ENCODE data around the gene EFEMP2. TPM values are rescaled to one million over a fixed set of nuclear protein-coding genes. Genes with fewer than 3 reads are reported as not detected.

EFEMP2 gene
- total RNA-seq, 1 experiment from 2014 or later: 21.5 TPM

DNA sequence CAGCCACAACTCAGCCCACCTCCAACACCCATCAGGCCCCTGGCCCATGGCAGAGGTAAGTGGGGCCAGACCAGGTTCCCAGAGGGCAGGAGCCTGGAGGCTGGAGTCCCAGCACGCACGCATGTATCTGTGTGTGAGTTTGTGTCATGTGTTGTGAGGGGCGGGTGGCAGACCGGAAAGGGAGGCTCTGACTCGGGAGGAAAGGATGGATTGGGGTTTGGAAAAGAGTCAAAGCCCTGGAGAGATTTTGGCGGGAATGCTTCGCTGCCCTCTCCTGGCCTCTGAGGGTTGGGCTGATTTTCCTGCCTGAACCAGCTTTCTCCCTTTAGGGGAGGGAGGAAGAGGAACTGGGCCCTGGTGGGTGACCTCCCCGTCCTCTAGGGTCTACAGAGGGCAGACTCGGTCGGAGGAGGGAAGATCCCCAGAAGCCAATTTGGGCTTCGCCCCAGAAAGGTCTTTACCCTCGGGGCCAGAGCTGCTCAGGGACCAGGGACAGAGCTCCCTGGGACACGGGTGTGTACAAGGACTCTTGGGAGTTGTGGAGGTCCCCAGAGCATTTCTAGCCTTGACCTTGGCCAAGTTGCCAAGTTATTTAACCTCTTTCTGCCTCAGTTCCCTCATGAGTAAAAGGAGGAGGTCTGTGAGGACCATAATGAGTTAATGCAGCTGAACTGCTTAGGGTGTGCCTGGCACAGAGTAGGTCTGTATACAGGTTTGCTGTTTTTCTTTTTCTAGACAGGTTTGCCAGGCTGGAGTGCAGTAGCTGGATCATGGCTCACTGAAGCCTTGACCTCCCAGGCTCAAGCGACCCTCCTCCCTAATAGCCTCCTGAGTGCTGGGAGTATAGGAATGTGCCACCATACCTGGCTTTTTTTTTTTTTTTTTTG lies 39.3 kb upstream of the EFEMP2 start:
- Histone ChIP-seq H3K27ac (peak overlapping the region; percentile 61), H3K9me3 (replicated peaks) (no peaks in the 10 kb centered on the region), H3K4me3 (0 out of 2 replicates have a peak overlapping the region, but pooled peaks have one; percentile 12), H3K36me3 (no peaks in the 10 kb centered on the region), H3K27me3 (no peaks in the 10 kb centered on the region), H3K4me1 (peaks cover 51% of the 10 kb centered on the region)
- peak; percentile 83 to 89 for DNase-seq

DNA sequence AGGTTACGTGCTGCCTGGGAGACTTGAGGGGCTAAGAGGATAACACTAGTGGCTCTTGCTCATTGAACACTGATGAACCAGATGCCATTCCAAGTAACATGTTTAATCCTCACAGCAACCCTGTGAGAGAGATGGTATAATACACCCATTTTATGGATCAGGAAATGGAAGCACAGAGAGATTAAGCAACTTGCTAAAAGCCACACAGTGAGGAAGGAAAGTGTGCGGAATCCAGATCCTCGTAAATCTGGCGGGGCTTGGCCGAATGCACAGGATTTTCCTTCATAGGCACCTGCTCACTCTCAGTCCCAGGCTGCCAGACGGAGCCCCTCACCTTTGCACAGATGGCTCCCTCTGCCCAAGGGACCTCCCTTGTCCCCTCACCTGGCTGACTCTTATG lies 35.3 kb upstream of the EFEMP2 start:
- Histone ChIP-seq H3K36me3 (no peaks in the 10 kb centered on the region), H3K4me3 (no peak overlapping the region), H3K27ac (no peak overlapping the region), H3K27me3 (no peaks in the 10 kb centered on the region), H3K9me3 (replicated peaks) (no peaks in the 10 kb centered on the region), H3K4me1 (peaks cover 29% of the 10 kb centered on the region)
- no peak for DNase-seq

DNA sequence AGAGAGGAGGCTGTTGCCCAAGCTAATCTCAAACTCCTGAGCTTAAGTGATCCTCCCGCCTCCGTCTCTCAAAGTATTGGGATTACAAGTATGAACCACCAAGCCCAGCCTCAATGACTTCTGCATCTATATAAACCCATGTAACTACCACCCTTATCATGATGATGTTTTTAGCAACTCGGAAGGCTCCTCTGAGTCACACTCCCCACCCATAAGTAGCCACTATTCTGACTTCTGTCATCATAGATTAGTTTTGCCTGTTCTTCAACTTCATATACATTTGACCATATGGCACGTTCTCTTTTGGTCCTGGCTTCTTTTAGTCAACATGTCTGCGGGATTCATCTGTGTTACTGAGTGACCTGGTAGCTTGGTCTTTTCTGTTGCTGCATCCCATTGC lies 34.0 kb upstream of the EFEMP2 start:
- Histone ChIP-seq H3K36me3 (no peaks in the 10 kb centered on the region), H3K9me3 (replicated peaks) (no peaks in the 10 kb centered on the region), H3K4me3 (no peak overlapping the region), H3K27me3 (no peaks in the 10 kb centered on the region), H3K4me1 (peaks cover 29% of the 10 kb centered on the region), H3K27ac (no peak overlapping the region)
- DNase-seq: no peak

DNA sequence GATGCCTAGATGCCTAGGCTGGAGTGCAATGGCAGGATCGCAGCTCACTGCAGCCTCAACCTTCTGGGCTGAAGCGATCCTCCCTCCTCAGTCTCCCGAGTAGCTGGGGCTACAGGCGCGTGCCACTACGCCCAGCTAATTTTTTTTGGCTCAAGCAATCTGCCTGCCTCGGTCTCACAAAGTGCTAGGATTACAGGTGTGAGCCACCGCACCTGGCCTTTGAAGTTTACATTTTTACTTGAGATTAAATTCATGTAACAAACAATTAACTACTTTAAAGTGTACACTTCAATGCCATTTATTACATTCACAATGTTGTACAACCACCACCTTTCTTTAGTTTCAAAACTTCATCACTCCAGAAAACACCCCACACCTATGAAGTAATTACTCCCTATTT lies 31.1 kb upstream of the EFEMP2 start:
- H3K36me3 ChIP-seq: no peaks in the 10 kb centered on the region
- peaks cover 27% of the 10 kb centered on the region for H3K4me1 ChIP-seq
- no peaks in the 10 kb centered on the region for H3K9me3 ChIP-seq (replicated peaks)
- H3K4me3 ChIP-seq: no peak overlapping the region
- peaks cover 4% of the 10 kb centered on the region; the same call in 1 of the 2 replicates for H3K27me3 ChIP-seq
- DNase-seq: no peak
- peak overlapping the region; percentile 68 for H3K27ac ChIP-seq

DNA sequence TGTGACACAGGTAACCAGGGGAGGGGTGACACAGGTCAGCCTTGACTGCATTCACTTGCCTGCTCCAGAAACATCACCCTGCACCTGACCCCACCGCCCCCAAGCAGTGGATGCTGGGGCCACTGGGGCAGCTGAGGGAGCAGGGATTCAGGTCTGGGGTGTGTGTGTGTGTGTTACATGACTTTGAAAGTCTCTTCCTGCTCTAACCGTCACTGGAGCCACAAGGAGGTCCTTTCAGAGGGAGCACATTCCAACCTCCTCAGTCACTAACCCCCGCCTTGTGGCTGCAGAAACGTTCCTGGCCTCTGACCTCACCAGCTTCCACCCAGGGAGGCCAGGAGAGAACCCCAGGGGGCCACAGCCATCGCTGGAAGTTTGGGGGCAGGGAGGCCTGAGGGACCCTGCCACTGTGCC lies 30.5 kb upstream of the EFEMP2 start:
- H3K27me3 ChIP-seq: peaks cover 4% of the 10 kb centered on the region; the same call in 1 of the 2 replicates
- H3K4me3 ChIP-seq: no peak overlapping the region
- DNase-seq: peak; percentile 69 to 79
- H3K4me1 ChIP-seq: peaks cover 31% of the 10 kb centered on the region
- H3K36me3 ChIP-seq: no peaks in the 10 kb centered on the region
- no peaks in the 10 kb centered on the region for H3K9me3 ChIP-seq (replicated peaks)
- peak overlapping the region; percentile 68 for H3K27ac ChIP-seq

DNA sequence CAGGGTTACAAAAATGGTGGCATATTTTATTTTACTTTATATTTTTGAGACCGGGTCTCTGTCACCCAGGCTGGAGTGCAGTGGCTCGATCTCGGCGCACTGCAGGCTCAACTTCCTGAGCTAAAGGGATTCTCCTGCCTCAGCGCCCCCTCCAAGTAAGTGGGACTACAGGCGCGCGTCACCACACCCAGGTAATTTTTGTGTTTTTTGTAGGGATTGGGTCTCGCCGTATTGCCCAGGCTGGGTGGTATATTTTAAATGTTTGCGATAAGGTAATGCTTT lies 28.2 kb upstream of the EFEMP2 start:
- no peaks in the 10 kb centered on the region for H3K9me3 ChIP-seq (replicated peaks)
- no peaks in the 10 kb centered on the region for H3K36me3 ChIP-seq
- no peak for DNase-seq
- H3K4me3 ChIP-seq: no peak overlapping the region
- peaks cover 4% of the 10 kb centered on the region; the same call in 1 of the 2 replicates for H3K27me3 ChIP-seq
- H3K4me1 ChIP-seq: peaks cover 36% of the 10 kb centered on the region
- no peak overlapping the region for H3K27ac ChIP-seq

DNA sequence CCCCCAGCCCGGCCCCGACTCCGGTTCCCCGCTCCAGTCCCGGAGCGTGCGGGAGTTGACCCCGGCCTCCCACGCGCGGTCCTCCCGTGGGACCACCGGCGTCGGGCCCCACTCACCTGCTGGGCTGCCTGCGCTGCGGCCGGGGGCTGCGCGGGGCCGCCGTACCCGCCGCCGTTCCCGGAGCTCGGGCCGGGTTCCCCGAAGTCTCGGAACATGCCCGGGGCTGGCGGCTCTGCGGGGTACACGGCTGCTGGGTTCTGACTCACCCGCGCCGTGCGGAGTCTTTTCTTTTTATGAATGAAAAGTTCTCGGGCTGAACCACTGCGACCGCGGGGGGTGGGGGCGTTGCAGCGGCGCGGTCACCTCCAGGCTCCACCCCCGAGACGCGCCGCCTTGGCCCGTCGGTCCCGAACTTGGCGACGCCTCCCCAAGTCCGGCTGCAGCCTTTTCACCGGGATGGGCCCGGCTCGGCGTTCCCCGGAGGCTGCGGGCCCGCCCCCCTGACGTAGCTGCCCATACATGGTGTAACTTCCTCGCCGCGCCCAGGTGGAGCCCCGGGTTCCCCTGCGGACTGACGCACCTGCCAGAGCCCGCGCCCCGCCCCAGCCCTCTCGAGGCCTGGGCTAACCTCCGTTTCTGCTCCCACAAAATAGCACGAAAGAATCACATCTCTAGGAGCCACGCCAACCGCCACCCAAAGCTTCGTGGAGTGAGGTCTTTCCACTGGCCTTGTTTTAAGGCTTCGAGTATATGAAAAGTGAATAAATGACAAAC lies 27.7 kb upstream of the EFEMP2 start, which contains the start of gene FOSL1:
FOSL1 (minus strand) TSS at position 264 of the 774 bp plus-strand sequence; CDS start at position 215, 49 bp downstream.
- H3K27ac ChIP-seq: peak within 1 kb of the TSS; percentile 12; the same call in 1 of the 2 replicates
- H3K4me3 ChIP-seq: peak within 1 kb of the TSS; percentile 59
- DNase-seq: peak; percentile 44 to 45
- H3K9me3 ChIP-seq (replicated peaks): no peaks in the 10 kb centered on the region
- peaks cover 4% of the 10 kb centered on the region; the same call in 1 of the 2 replicates for H3K27me3 ChIP-seq
- H3K4me1 ChIP-seq: peaks cover 36% of the 10 kb centered on the region
- no peaks in the 10 kb centered on the region for H3K36me3 ChIP-seq

DNA sequence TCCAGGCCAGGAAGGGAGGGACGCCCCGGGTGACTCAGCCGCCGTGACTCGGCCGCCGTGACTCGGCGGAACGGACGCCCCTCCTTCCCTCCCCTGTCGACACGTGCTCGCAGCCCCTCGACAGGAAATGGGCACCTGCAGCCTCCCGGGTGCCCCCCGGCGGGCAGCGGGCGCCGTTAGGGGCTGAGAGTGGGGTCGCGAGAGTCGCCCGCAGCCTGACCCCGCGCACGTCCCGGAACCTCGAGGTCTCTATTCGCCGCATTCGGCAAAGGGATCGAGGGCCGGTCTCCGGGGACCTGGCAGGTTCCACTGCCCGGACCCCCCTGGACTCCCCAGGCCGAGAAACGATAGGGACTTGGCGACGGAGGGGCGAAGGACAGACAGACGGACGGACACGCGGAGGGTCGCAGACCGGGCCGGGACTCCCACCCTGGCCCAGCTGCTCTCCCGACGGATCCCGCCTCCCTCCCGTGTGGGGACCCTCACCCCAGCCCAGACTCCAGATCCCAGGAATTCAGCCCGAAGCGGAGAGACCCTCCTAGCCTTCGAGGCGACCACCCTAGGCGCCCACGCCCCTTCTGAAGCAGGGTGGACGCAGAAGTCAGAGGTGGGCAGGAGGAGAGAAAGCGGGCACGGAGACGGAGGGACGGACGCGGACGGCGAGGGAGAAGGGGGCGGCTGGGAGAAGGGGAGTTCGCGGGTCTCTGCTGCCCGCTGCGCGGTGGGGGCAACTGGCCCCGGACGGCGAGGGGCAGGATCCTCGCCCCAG lies 26.9 kb upstream of the EFEMP2 start:
- DNase-seq: no peak
- no peaks in the 10 kb centered on the region for H3K9me3 ChIP-seq (replicated peaks)
- peaks cover 4% of the 10 kb centered on the region; the same call in 1 of the 2 replicates for H3K27me3 ChIP-seq
- peak overlapping the region; percentile 12; the same call in 1 of the 2 replicates for H3K27ac ChIP-seq
- H3K36me3 ChIP-seq: no peaks in the 10 kb centered on the region
- peaks cover 36% of the 10 kb centered on the region for H3K4me1 ChIP-seq
- H3K4me3 ChIP-seq: peak overlapping the region; percentile 59

DNA sequence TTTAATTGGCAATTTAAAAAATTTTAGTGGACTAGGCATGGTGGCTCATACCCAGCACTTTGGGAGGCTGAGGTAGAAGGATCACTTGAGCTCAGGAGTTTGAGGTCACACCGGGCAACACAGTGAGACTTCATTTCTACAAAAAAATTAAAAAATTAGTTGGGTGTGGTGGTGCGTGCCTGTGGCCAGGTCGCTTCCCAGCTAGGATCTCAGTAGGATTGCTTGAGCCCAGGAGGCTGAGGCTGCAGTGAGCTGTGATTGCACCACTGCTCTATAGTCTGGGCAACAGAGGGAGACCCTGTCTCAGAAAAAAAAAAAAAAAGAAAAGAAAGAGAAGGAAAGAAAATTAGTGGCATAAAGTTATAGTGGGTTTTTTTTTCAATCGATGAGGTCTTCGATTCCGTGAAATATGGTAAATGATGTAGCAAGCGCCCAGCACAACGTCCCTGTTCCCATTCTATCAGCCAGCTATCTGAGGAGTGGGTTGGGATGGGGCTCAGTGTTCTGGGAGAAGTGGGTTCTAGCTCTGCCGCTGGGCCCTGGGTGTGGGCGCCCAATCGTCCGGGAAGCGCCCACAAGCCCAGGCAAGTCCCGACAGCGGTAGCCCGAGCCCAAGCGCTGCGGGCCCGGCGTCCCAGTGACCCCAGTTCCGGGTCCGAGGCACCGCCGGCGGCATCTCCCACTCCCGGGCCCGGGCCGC lies 26.2 kb upstream of the EFEMP2 start:
- no peaks in the 10 kb centered on the region for H3K36me3 ChIP-seq
- H3K4me3 ChIP-seq: peak overlapping the region; percentile 59
- H3K27ac ChIP-seq: no peak overlapping the region
- no peak for DNase-seq
- peaks cover 34% of the 10 kb centered on the region for H3K4me1 ChIP-seq
- H3K27me3 ChIP-seq: peaks cover 4% of the 10 kb centered on the region; the same call in 1 of the 2 replicates
- H3K9me3 ChIP-seq (replicated peaks): no peaks in the 10 kb centered on the region

DNA sequence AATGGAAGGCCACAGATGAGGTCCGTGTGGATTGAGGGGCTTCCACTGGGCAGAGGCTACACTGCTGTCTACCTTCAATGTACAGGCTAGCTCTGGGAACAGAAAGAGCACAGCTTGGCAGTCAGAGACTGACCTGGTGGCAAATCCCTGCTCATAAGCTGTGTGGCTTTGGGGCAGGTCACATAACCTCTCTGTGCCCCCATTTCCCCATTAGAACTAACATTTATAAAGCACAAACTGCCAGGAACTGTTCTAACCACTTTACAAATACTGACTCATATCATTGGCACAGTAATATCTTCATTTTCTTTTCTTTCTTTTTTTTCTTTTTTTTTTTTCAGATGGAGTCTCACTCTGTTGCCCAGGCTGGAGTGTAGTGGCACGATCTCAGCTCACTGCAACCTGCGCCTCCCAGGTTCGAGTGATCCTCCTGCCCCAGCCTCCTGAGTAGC lies 24.4 kb upstream of the EFEMP2 start:
- no peak overlapping the region for H3K27ac ChIP-seq
- H3K27me3 ChIP-seq: peaks cover 4% of the 10 kb centered on the region; the same call in 1 of the 2 replicates
- no peaks in the 10 kb centered on the region for H3K9me3 ChIP-seq (replicated peaks)
- H3K36me3 ChIP-seq: no peaks in the 10 kb centered on the region
- no peak for DNase-seq
- H3K4me3 ChIP-seq: no peak overlapping the region
- H3K4me1 ChIP-seq: peaks cover 17% of the 10 kb centered on the region

DNA sequence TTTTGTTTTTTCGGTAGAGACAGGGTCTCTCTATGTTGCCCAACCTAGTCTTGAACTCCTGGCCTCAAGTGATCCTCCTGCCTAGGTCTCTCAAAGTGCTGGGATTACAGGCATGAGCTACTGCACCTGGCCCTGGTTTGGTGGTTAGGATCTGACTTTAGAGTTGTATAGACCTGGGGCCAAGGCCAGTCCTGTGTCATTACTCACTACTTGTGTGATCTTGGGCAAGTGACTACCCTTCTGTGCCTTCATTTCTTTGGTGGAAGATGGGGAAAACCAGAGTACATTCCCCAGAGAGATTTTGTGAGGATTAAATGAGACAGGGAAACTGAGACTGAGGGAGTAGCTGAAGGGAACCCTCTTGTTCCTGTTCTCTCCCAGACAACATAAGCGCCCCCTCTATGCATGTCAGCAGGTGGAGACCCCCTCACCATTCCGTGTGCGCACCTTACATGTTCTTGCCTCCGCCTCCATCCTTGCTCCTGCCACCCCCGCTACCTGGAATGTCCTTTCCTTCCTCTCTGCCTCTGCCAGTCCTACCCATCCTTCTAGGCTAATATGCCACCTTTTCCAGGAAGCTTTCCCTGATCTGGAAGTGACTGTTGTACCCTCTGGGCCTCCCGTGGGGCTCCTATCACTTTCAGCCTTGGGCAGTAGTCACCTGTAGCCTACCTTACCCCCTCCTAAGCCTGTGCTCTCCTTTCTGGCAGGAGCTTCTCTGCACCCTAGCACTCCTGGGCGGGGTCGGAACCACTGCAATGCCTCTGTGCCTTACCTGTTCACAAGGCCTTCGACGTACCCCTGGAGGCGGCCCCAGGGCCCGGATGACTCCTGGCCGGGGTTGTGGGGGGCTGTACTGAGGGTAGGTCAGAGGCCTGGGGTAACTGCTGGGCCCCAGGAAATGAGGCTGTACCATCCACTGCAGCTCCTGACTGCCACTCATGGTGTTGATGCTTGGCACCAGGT lies 23.7 kb upstream of the EFEMP2 start:
- H3K9me3 ChIP-seq (replicated peaks): no peaks in the 10 kb centered on the region
- H3K4me1 ChIP-seq: peaks cover 13% of the 10 kb centered on the region; the same call in 1 of the 2 replicates
- no peak overlapping the region for H3K4me3 ChIP-seq
- H3K27ac ChIP-seq: no peak overlapping the region
- no peaks in the 10 kb centered on the region for H3K36me3 ChIP-seq
- peaks cover 4% of the 10 kb centered on the region; the same call in 1 of the 2 replicates for H3K27me3 ChIP-seq
- no peak for DNase-seq

DNA sequence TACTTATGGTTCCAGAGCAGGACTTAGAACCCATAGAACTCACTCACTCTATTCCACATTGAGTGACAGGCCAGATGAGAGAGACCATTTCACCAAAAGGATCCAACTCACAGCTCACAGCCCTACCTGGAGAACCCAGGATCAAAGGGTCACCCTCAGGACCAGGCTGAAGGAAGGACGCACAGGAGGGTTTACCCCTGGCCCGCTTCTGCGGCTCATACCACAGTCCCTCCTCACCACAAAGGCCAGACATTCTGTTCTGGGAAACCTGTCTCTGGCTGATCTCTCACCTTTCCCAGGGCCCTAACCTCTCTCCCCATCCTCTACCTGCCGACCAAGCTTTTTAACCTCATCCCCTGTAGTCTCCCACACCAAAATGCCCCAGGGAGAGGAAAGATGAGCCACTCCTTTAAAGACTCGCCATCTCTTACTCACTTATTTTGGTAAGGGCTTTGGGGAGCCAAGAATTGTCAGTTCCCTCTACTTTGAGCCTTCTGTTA lies 22.9 kb upstream of the EFEMP2 start:
- DNase-seq: no peak
- no peak overlapping the region for H3K27ac ChIP-seq
- peaks cover 4% of the 10 kb centered on the region; the same call in 1 of the 2 replicates for H3K27me3 ChIP-seq
- peaks cover 13% of the 10 kb centered on the region; the same call in 1 of the 2 replicates for H3K4me1 ChIP-seq
- H3K36me3 ChIP-seq: no peaks in the 10 kb centered on the region
- H3K4me3 ChIP-seq: no peak overlapping the region
- no peaks in the 10 kb centered on the region for H3K9me3 ChIP-seq (replicated peaks)
